RPMI7951 (cell line): ENCODE measurements around the gene RBMS1. TPM values are rescaled to one million over a fixed set of nuclear protein-coding genes. Genes with fewer than 3 reads are reported as not detected.

Experiments used
- DNase-seq: peaks from one replicate; pipeline ENCODE4 v3.0.0-alpha.2; 2012; ENCODE audit warnings: low read depth
- total RNA-seq: library from RNA; depleted of rRNA; stranded (reverse); fragments of >200 nt; shearing (Covaris generic); gene quantifications from 2 replicates; pipeline ENCODE4 v1.2.3, GENCODE V29; 2014

The RBMS1 gene
- total RNA-seq, 1 experiment from 2014 or later: 82.7 TPM

DNA sequence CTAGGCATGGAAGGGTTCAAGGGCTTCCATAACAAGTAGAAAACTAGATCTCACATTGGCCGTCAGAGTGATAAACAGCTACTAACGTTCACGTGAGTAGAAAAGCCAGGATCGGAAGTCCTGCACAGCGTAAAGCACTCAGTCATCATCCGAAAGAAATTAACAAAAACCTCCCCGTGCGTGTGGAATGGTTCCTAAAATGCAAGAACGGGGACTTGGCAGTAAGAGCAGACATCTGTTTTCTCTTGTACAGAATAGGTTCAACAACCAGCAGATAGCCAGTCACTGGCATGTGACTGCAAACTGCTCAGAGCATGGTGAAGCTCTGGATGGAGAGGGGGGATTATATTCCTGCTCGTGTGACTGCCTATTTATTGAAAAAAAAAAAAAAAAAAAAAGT is 186.6 kb downstream of the RBMS1 start:
- peak; percentile 95 for DNase-seq

GRCh38 chr2:160305081-160305750 is 188.4 kb downstream of the RBMS1 start:
- peak; percentile 80 for DNase-seq

DNA sequence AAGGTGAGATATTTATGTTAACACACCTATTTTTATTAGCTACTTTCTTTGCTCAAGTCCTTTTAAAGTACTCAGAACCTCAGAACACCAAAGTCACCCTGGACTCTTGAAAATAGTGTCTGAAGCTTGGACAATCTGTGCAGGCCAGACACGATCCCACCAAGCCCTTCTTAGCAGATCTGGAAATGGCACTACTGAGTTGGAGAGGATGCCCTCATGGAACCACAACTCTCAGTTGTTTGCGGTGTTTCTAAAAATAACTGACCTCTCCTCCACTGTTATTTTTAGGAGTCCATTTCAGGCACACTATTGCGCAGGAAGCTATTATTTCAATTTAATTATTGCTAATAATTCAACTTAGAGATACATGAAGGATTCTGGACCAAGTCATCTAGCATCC is 190.1 kb downstream of the RBMS1 start:
- DNase-seq: no peak

- DNase-seq: no peak
Observed at GRCh38 chr2:160303076-160303475, 190.5 kb downstream of the RBMS1 start.

- no peak for DNase-seq
Observed at GRCh38 chr2:160301420-160301819, 192.2 kb downstream of the RBMS1 start.

DNA sequence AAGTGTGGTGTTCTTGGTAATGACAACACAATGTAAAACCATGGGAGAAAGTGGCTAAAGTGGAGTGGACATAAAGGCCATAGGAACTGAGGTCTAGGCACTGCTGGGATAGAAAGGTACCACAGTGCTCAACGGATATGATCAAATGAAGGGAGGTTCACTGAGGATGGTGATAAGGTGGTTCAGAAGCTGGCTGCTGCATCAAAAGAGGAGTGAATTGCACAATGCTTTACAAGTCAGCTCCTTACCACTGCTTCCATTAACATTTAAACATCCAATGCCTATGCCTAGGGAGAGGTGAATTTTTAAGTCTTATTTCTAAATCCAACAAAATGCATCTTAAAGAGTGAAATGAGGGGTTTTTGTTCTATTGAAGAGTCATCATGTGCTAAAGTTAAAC is 193.4 kb downstream of the RBMS1 start:
- no peak for DNase-seq

- DNase-seq: no peak
Observed at GRCh38 chr2:160299540-160299939, 194.1 kb downstream of the RBMS1 start.

DNA sequence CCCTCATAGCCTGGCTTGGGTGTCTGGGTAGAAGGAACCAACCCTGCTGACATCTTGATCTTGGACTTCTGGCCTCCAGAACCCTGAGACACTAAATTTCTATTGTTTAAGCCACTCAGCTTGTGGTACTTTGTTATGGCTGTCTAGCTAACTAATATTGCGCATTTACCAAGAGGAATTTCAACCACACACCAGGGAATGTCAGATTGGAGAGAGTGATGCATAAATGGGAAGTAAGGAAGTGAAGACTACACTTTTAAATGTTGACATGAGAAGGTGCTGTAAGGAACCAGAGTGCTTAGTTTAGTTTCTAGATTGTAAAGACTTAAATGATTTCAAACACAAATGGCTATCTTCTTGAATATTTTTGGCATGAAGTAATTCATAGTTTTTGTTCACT is 194.6 kb downstream of the RBMS1 start:
- DNase-seq: no peak

DNA sequence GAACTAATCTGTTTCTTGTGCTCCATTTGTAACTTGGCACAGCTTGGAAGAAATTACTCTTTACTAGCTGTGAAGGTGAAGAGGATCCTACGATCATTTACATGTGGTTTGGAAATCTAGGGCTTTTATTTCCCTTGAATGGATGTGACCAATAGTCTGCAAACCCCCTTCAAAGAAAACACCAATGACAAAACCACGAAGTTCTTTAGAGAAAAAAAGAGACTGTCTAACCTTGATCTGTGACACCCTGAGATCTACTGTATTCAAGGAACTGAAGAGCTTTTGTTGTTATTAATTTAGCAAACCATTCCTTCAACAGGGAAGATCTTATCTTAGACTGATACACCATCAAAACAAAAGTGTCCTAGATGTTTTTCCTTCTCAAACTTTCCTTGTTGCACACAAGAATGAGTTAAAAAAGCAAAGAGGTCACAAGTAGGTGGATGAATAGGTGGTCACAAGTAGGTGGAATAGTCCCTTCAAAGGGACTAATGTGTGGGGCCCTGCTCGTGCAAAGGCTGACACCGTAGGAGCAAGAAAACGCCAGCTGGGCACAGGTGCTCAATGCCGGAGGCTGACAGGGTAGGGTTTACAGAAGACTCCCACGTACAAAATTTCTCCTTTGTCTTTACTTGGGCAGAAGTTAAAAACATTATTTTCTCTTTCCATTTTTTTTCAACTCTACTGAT is 197.9 kb downstream of the RBMS1 start:
- DNase-seq: no peak

- no peak for DNase-seq
Observed at GRCh38 chr2:160294889-160295288, 198.7 kb downstream of the RBMS1 start.

DNA sequence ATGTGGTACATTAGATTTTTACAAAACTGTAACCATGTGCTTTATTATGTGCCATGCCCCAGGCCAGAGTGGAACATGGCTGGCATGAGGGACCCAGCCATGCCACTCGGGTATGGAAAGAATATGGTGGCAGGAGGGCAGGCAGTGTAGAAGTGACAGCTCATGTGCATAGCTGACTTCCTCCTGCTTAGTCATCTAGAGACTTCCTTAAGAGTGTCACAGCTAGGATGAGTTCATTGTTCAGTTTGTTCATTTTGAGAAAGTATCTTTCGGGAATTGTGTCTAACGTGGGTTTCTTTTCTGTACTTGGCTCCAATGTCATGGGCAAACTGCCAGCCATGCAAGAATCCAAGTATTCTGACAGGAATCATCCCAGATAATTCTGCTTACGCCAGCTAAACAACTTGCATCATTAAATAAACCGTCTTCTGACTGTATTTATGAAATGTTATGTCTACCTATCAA is 199.2 kb downstream of the RBMS1 start:
- peak; percentile 94 for DNase-seq

GRCh38 chr2:160293391-160294091 is 200.1 kb downstream of the RBMS1 start:
- peak; percentile 98 for DNase-seq

DNA sequence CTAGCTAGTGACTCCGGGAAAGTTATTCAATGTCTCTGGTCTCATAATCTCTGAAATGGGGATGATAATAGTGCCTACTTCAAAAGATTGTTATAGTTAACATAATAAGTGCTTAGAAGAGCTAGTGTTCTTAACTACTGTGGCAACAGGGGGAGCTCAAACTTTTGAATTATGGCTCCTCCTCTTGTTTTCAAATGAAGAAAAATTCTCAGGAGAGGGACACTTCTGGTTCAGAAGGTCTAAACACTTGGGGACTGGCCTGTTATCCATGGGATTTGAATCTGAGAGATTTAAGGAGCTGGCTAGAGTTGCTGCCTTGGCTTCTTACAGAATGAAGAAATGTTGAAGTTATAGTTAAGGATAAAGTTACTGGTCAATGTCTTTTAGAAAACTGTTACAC is 201.4 kb downstream of the RBMS1 start:
- peak; percentile 46 for DNase-seq

DNA sequence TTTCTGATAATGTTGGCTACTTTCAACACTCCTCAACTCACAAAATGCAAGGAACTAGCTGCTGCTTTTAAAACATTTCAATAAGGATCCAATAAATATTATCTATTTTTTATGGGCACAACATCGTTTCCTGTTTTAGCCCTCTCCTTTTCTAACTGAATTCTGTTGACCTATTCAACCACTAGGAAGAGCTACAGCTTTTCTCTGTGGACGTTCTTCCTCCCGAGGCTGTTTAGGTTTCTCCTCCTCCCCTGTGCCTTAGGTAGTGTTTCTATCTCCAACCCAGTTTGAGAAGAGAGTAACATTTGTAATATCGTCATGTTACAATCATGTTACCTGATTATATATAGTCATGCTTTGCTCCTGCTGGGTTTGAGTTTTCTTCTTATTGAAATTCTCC is 202.2 kb downstream of the RBMS1 start:
- DNase-seq: no peak

GRCh38 chr2:160290598-160290997 is 203.0 kb downstream of the RBMS1 start:
- no peak for DNase-seq

GRCh38 chr2:160289831-160290230 is 203.8 kb downstream of the RBMS1 start:
- no peak for DNase-seq

DNA sequence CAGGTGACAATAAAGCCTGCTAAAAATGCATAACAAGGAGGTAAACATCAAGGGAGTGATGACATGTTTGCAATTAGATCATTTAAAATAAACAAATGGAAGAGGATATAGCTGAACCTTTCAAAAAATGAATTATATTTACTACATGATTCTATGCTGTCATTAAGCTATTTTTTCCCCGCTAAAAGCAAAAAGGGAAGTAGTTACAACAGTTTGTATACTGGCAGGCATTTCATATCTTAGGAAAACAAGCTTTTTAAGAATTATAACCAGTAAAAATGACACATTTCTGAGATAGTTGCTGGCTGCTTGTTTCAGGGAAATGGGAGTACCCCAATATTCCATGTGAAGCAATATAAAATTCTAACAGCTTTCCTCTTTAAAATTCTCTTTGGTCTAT is 204.5 kb downstream of the RBMS1 start:
- no peak for DNase-seq

GRCh38 chr2:160288324-160288723 is 205.3 kb downstream of the RBMS1 start:
- no peak for DNase-seq

GRCh38 chr2:160287476-160287875 is 206.1 kb downstream of the RBMS1 start:
- DNase-seq: no peak

DNA sequence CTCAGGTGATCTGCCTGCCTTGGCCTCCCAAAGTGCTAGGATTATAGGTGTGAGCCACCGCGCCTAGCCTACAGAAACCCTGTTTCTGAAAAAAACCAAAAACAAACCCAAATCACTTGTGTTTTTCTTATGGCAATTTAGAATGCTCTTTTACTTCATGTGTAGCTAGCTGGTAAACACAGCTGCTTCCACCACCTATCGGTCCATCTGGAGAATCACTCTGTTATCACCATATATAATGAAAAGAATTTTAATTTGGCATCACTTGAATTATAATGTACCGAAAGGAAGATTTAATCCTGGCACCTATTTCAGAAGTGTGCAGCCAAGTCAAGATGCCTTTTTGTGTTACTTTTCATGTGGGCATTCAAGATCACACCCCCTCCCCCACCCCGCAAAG is 207.1 kb downstream of the RBMS1 start:
- DNase-seq: no peak

GRCh38 chr2:160283675-160284074 is 209.9 kb downstream of the RBMS1 start:
- DNase-seq: no peak

- DNase-seq: peak; percentile 70
Observed at GRCh38 chr2:160282063-160282580, 211.5 kb downstream of the RBMS1 start.

DNA sequence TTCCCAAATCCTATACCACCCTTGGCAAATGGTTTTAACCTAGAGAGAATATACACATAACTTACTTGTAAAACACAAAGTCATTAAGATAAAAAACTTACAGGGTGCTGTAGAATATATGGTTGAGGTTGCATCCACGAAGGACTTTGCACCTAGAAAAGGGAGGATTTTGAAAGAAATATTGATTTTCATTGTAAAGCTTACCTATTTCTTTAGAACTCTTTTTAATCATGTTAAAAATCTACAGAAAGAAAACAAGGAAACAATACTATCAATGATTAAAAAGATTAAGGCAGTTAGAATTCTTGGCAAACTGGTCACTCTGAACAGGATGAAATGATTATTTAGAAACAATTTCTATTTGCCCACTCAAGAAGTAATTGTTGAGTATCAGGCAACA is 212.4 kb downstream of the RBMS1 start:
- no peak for DNase-seq
